ENCODE measurements around the gene DNAH11.

GRCh38 chr7:21508538-21508937 is 34.3 kb upstream of the DNAH11 start:
- no peak for TF ChIP-seq EZH2 (IDR thresholded peaks at IDR 0.05)
- TF ChIP-seq EZH2phosphoT487 (IDR thresholded peaks at IDR 0.05) = no peak
- TF ChIP-seq CTCF (IDR thresholded peaks at IDR 0.05) = no peak

All from neural progenitor cell (in vitro differentiated cells).